Hepatocyte (in vitro differentiated cells): ENCODE data around the gene SOX8.

Source experiments
- EZH2phosphoT487 ChIP-seq: fragments of 200-600 bp; sonication (generic); IDR thresholded peaks from one replicate; pipeline ENCODE4 v1.6.1; 2018; ENCODE audit warnings: antibody characterized with exemption, mild to moderate bottlenecking, low read depth, moderate library complexity; ENCODE audit not compliant: unreplicated experiment, severe bottlenecking
- TF ChIP-seq, protein P1 (sequence below): fragments of 200-600 bp; sonication (generic); IDR thresholded peaks from 2 replicates; pipeline ENCODE4 v1.5.1; 2016; ENCODE audit warnings: antibody characterized with exemption, mild to moderate bottlenecking; ENCODE audit not compliant: poor library complexity

DNA sequence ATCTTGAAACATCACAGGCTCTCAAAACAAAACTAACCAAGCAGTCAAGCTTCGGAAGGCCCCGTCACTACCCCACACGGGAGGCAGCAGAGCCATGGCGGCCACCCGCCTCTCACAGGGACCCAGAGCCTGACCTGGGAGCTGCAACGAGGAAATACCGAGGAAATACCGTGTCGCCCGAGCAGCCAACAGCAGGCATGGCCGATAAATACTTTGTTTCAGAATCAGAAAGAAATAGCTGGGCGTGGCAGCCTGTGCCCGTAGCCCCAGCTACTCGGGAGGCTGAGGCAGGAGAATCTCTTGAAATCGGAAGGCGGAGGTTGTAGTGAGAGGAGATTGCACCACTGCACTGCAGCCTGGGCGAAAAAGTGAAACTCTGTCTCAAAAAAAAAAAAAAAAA, 17.7 kb upstream of the SOX8 start:
- TF ChIP-seq, protein P1, sequence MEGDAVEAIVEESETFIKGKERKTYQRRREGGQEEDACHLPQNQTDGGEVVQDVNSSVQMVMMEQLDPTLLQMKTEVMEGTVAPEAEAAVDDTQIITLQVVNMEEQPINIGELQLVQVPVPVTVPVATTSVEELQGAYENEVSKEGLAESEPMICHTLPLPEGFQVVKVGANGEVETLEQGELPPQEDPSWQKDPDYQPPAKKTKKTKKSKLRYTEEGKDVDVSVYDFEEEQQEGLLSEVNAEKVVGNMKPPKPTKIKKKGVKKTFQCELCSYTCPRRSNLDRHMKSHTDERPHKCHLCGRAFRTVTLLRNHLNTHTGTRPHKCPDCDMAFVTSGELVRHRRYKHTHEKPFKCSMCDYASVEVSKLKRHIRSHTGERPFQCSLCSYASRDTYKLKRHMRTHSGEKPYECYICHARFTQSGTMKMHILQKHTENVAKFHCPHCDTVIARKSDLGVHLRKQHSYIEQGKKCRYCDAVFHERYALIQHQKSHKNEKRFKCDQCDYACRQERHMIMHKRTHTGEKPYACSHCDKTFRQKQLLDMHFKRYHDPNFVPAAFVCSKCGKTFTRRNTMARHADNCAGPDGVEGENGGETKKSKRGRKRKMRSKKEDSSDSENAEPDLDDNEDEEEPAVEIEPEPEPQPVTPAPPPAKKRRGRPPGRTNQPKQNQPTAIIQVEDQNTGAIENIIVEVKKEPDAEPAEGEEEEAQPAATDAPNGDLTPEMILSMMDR, result no peak
- no peak for TF ChIP-seq EZH2phosphoT487
